ENCODE results near the gene MYO9A. TPM values are rescaled to one million over a fixed set of nuclear protein-coding genes. Genes with fewer than 3 reads are reported as not detected.

The MYO9A gene
- total and polyA plus RNA-seq, 3 experiments from 2014 or later = 20.3 to 22.2 (median 22.0) TPM

GRCh38 chr15:71815301-71815700 lies 302.6 kb downstream of the MYO9A start:
- peaks cover 0 to 9% (median 0%) of the 10 kb centered on the region in 3 donors for H3K36me3 Mint-ChIP-seq
- Histone ChIP-seq H3K4me1 (ENCODE audit: insufficient read depth, low read length) (no peaks in the 10 kb centered on the region), H3K27ac (ENCODE audit: low read depth, low read length) (no peak overlapping the region), H3K9me3 (ENCODE audit: low read length) (no peaks in the 10 kb centered on the region), H3K4me3 (ENCODE audit: low read length) (no peak overlapping the region), H3K27me3 (ENCODE audit: insufficient read depth, low read length, poor library complexity, severe bottlenecking) (no peaks in the 10 kb centered on the region), H3K36me3 (ENCODE audit: insufficient read depth, low read length) (no peaks in the 10 kb centered on the region)
- H3K27me3 Mint-ChIP-seq = peaks cover 0 to 3% of the 10 kb centered on the region in 2 donors
- H3K9me3 Mint-ChIP-seq = peaks cover 2 to 20% (median 8%) of the 10 kb centered on the region in 5 donors
- POLR2A ChIA-PET = no interaction called here
- H3K4me1 Mint-ChIP-seq = no peaks in the 10 kb centered on the region
- no peak overlapping the region for H3K27ac Mint-ChIP-seq
- H3K4me3 Mint-ChIP-seq = no peak overlapping the region
- CTCF ChIA-PET = no interaction called here
- DNase-seq = no peak

- DNase-seq = no peak
- H3K27me3 ChIP-seq (ENCODE audit: insufficient read depth, low read length, poor library complexity, severe bottlenecking) = no peaks in the 10 kb centered on the region
- H3K27ac ChIP-seq (ENCODE audit: low read depth, low read length) = no peak overlapping the region
- Mint-ChIP-seq H3K27me3 (peaks cover 0 to 3% of the 10 kb centered on the region in 2 donors), H3K9me3 (peaks cover 0 to 10% (median 2%) of the 10 kb centered on the region in 5 donors), H3K36me3 (peaks cover 0 to 5% (median 0%) of the 10 kb centered on the region in 3 donors), H3K27ac (no peak overlapping the region), H3K4me1 (no peaks in the 10 kb centered on the region), H3K4me3 (no peak overlapping the region)
- ChIA-PET POLR2A (no interaction called here), CTCF (no interaction called here)
- no peaks in the 10 kb centered on the region for H3K36me3 ChIP-seq (ENCODE audit: insufficient read depth, low read length)
- H3K4me3 ChIP-seq (ENCODE audit: low read length) = no peak overlapping the region
- no peaks in the 10 kb centered on the region for H3K9me3 ChIP-seq (ENCODE audit: low read length)
- no peaks in the 10 kb centered on the region for H3K4me1 ChIP-seq (ENCODE audit: insufficient read depth, low read length)
Measured at GRCh38 chr15:71813723-71814470, 304.1 kb downstream of the MYO9A start.

- H3K4me3 Mint-ChIP-seq = no peak overlapping the region
- Histone ChIP-seq H3K9me3 (ENCODE audit: low read length) (no peaks in the 10 kb centered on the region), H3K27me3 (ENCODE audit: insufficient read depth, low read length, poor library complexity, severe bottlenecking) (no peaks in the 10 kb centered on the region), H3K4me3 (ENCODE audit: low read length) (no peak overlapping the region), H3K36me3 (ENCODE audit: insufficient read depth, low read length) (no peaks in the 10 kb centered on the region), H3K4me1 (ENCODE audit: insufficient read depth, low read length) (no peaks in the 10 kb centered on the region), H3K27ac (ENCODE audit: low read depth, low read length) (no peak overlapping the region)
- no peak for DNase-seq
- no peak overlapping the region for H3K27ac Mint-ChIP-seq
- POLR2A ChIA-PET = no interaction called here
- peaks cover 0 to 4% (median 0%) of the 10 kb centered on the region in 3 donors for H3K36me3 Mint-ChIP-seq
- H3K4me1 Mint-ChIP-seq = no peaks in the 10 kb centered on the region
- CTCF ChIA-PET = no interaction called here
- H3K9me3 Mint-ChIP-seq = peaks cover 0 to 4% (median 0%) of the 10 kb centered on the region in 5 donors
- peaks cover 3 to 4% of the 10 kb centered on the region in 2 donors for H3K27me3 Mint-ChIP-seq
Measured at GRCh38 chr15:71812966-71813722, 304.8 kb downstream of the MYO9A start.

GRCh38 chr15:71811752-71812735 lies 305.9 kb downstream of the MYO9A start:
- no peaks in the 10 kb centered on the region for H3K27me3 ChIP-seq (ENCODE audit: insufficient read depth, low read length, poor library complexity, severe bottlenecking)
- POLR2A ChIA-PET = no interaction called here

GRCh38 chr15:71811036-71811736 lies 306.8 kb downstream of the MYO9A start:
- ChIA-PET CTCF (no interaction called here), POLR2A (no interaction called here)
- no peak for DNase-seq
- Histone ChIP-seq H3K27ac (ENCODE audit: low read depth, low read length) (no peak overlapping the region), H3K9me3 (ENCODE audit: low read length) (no peaks in the 10 kb centered on the region), H3K27me3 (ENCODE audit: insufficient read depth, low read length, poor library complexity, severe bottlenecking) (no peaks in the 10 kb centered on the region), H3K4me1 (ENCODE audit: insufficient read depth, low read length) (no peaks in the 10 kb centered on the region), H3K4me3 (ENCODE audit: low read length) (no peak overlapping the region), H3K36me3 (ENCODE audit: insufficient read depth, low read length) (no peaks in the 10 kb centered on the region)
- Mint-ChIP-seq H3K9me3 (peaks cover 0 to 2% (median 0%) of the 10 kb centered on the region in 5 donors), H3K4me1 (no peaks in the 10 kb centered on the region), H3K27me3 (peaks cover 0 to 6% of the 10 kb centered on the region in 2 donors), H3K36me3 (no peaks in the 10 kb centered on the region), H3K27ac (no peak overlapping the region), H3K4me3 (no peak overlapping the region)

More at GRCh38 chr15:71811752-71812735, 305.9 kb downstream of the MYO9A start:
- Mint-ChIP-seq H3K27ac (no peak overlapping the region), H3K4me1 (no peaks in the 10 kb centered on the region), H3K4me3 (no peak overlapping the region), H3K9me3 (peaks cover 0 to 2% (median 0%) of the 10 kb centered on the region in 5 donors), H3K27me3 (peaks cover 0 to 6% of the 10 kb centered on the region in 2 donors), H3K36me3 (no peaks in the 10 kb centered on the region)
- DNase-seq = no peak
- Histone ChIP-seq H3K4me3 (ENCODE audit: low read length) (no peak overlapping the region), H3K9me3 (ENCODE audit: low read length) (no peaks in the 10 kb centered on the region), H3K4me1 (ENCODE audit: insufficient read depth, low read length) (no peaks in the 10 kb centered on the region), H3K36me3 (ENCODE audit: insufficient read depth, low read length) (no peaks in the 10 kb centered on the region), H3K27ac (ENCODE audit: low read depth, low read length) (no peak overlapping the region)
- CTCF ChIA-PET = no interaction called here

GRCh38 chr15:71810256-71811035 lies 307.5 kb downstream of the MYO9A start, which contains the start of gene NR2E3:
Gene NR2E3, plus strand, starts transcription at chr15:71810554. Its CDS starts 190 bp downstream, at chr15:71810744.
- H3K4me3 ChIP-seq (ENCODE audit: low read length) = no peak within 1 kb of the TSS
- peaks cover 1 to 6% of the 10 kb centered on the region in 2 donors for H3K27me3 Mint-ChIP-seq
- H3K4me1 Mint-ChIP-seq = no peaks in the 10 kb centered on the region
- ChIA-PET POLR2A (no interaction called here), CTCF (no interaction called here)
- peaks cover 0 to under 1% (median 0%) of the 10 kb centered on the region in 5 donors for H3K9me3 Mint-ChIP-seq
- H3K27me3 ChIP-seq (ENCODE audit: insufficient read depth, low read length, poor library complexity, severe bottlenecking) = no peaks in the 10 kb centered on the region
- H3K4me3 Mint-ChIP-seq = no peak within 1 kb of the TSS
- H3K4me1 ChIP-seq (ENCODE audit: insufficient read depth, low read length) = no peaks in the 10 kb centered on the region
- H3K27ac Mint-ChIP-seq = no peak within 1 kb of the TSS
- H3K9me3 ChIP-seq (ENCODE audit: low read length) = no peaks in the 10 kb centered on the region
- DNase-seq = no peak
- H3K36me3 ChIP-seq (ENCODE audit: insufficient read depth, low read length) = no peaks in the 10 kb centered on the region
- H3K27ac ChIP-seq (ENCODE audit: low read depth, low read length) = no peak within 1 kb of the TSS
- H3K36me3 Mint-ChIP-seq = no peaks in the 10 kb centered on the region

GRCh38 chr15:71809346-71809745 lies 308.6 kb downstream of the MYO9A start:
- no peaks in the 10 kb centered on the region for H3K9me3 Mint-ChIP-seq
- no peaks in the 10 kb centered on the region for H3K36me3 Mint-ChIP-seq
- Histone ChIP-seq H3K27me3 (ENCODE audit: insufficient read depth, low read length, poor library complexity, severe bottlenecking) (no peaks in the 10 kb centered on the region), H3K36me3 (ENCODE audit: insufficient read depth, low read length) (no peaks in the 10 kb centered on the region), H3K27ac (ENCODE audit: low read depth, low read length) (no peak overlapping the region), H3K9me3 (ENCODE audit: low read length) (no peaks in the 10 kb centered on the region), H3K4me3 (ENCODE audit: low read length) (no peak overlapping the region), H3K4me1 (ENCODE audit: insufficient read depth, low read length) (no peaks in the 10 kb centered on the region)
- POLR2A ChIA-PET = no interaction called here
- H3K27me3 Mint-ChIP-seq = peaks cover 1 to 9% of the 10 kb centered on the region in 2 donors
- CTCF ChIA-PET = no interaction called here
- no peak overlapping the region for H3K27ac Mint-ChIP-seq
- no peaks in the 10 kb centered on the region for H3K4me1 Mint-ChIP-seq
- H3K4me3 Mint-ChIP-seq = no peak overlapping the region
- DNase-seq = no peak
